WTC11 (cell line): Measurements from ENCODE around the gene CXCL14. TPM values are rescaled to one million over a fixed set of nuclear protein-coding genes. Genes with fewer than 3 reads are reported as not detected.

Experiments used
- ATAC-seq: fragments of 200-7000 bp; cut with Tn5 transposase; 2 replicates; pipeline ENCODE4 v1.10.0; 2021; ENCODE audit warnings: mild to moderate bottlenecking, moderate library complexity
- CTCF ChIA-PET: fragments of 300-600 bp; sonication (Branson Sonifier 250); formaldehyde crosslinking; loops from one replicate; lab custom pipeline; 2021; ENCODE audit warnings: antibody characterized with exemption; lab: Charles Lee
- POLR2A ChIA-PET: fragments of 350-600 bp; sonication (Branson Sonifier 250); formaldehyde crosslinking; loops from one replicate; lab custom pipeline; 2021; ENCODE audit warnings: antibody characterized with exemption; lab: Charles Lee
- DNase-seq: peaks from one replicate; pipeline ENCODE4 v3.0.0; 2021; ENCODE audit warnings: low spot score
- H3K27ac Mint-ChIP-seq: 2 replicates; pipeline ENCODE4 v1.8.0; 2021; ENCODE audit warnings: mixed read lengths
- H3K27me3 Mint-ChIP-seq: 2 replicates; pipeline ENCODE4 v1.8.0; 2021; ENCODE audit warnings: low read depth, mild to moderate bottlenecking, moderate library complexity, mixed read lengths
- H3K36me3 Mint-ChIP-seq: 2 replicates; pipeline ENCODE4 v1.8.0; 2021; ENCODE audit warnings: mixed read lengths
- H3K4me1 Mint-ChIP-seq: 2 replicates; pipeline ENCODE4 v1.8.0; 2022; ENCODE audit warnings: mixed read lengths
- H3K4me3 Mint-ChIP-seq: 2 replicates; pipeline ENCODE4 v1.8.0; 2021; ENCODE audit warnings: mild to moderate bottlenecking, moderate library complexity, mixed read lengths
- H3K9me3 Mint-ChIP-seq: 2 replicates; pipeline ENCODE4 v1.8.0; 2021; ENCODE audit warnings: mixed read lengths
- ATF1 ChIP-seq: sonication (generic); formaldehyde crosslinking; IDR thresholded peaks from 2 replicates; pipeline ENCODE4 v1.8.1; 2023; ENCODE audit warnings: mild to moderate bottlenecking, moderate library complexity, missing genetic modification reagents
- ATF6 ChIP-seq: sonication (generic); formaldehyde crosslinking; IDR thresholded peaks from 2 replicates; pipeline ENCODE4 v1.8.1; 2023; ENCODE audit warnings: mild to moderate bottlenecking, missing genetic modification reagents
- CREB1 ChIP-seq: sonication (generic); formaldehyde crosslinking; IDR thresholded peaks from 2 replicates; pipeline ENCODE4 v1.8.0; 2023; ENCODE audit warnings: mild to moderate bottlenecking, missing genetic modification reagents
- ETV6 ChIP-seq: sonication (generic); formaldehyde crosslinking; IDR thresholded peaks from 2 replicates; pipeline ENCODE4 v1.8.1; 2022; ENCODE audit warnings: mild to moderate bottlenecking, missing genetic modification reagents
- GTF2I ChIP-seq: fragments of 250-450 bp; sonication (Bioruptor Pico); conservative IDR thresholded peaks from 2 replicates; pipeline ENCODE4 v1.4.0; 2021; ENCODE audit warnings: mild to moderate bottlenecking
- HMGA2 ChIP-seq: fragments of 250-450 bp; sonication (Bioruptor Pico); IDR thresholded peaks from 2 replicates; pipeline ENCODE4 v1.4.0; 2021; ENCODE audit warnings: mild to moderate bottlenecking, moderate library complexity
- IRF1 ChIP-seq: sonication (generic); formaldehyde crosslinking; IDR thresholded peaks from 2 replicates; pipeline ENCODE4 v1.8.0; 2023; ENCODE audit warnings: missing genetic modification reagents
- KAT7 ChIP-seq: sonication (generic); formaldehyde crosslinking; IDR thresholded peaks from 2 replicates; pipeline ENCODE4 v1.8.1; 2023; ENCODE audit warnings: missing genetic modification reagents, mild to moderate bottlenecking, borderline replicate concordance
- OVOL2 ChIP-seq: fragments of 250-450 bp; sonication (Bioruptor Pico); IDR thresholded peaks from 2 replicates; pipeline ENCODE4 v1.9.0; 2021; ENCODE audit warnings: mild to moderate bottlenecking, borderline replicate concordance
- TCF7 ChIP-seq: sonication (generic); formaldehyde crosslinking; IDR thresholded peaks from 2 replicates; pipeline ENCODE4 v1.8.0; 2022; ENCODE audit warnings: mild to moderate bottlenecking, low read depth, missing genetic modification reagents, moderate library complexity
- TP53 ChIP-seq: sonication (generic); formaldehyde crosslinking; IDR thresholded peaks from 2 replicates; pipeline ENCODE4 v1.8.1; 2023; ENCODE audit warnings: mild to moderate bottlenecking, missing genetic modification reagents
- ZNF317 ChIP-seq: sonication (generic); formaldehyde crosslinking; IDR thresholded peaks from 2 replicates; pipeline ENCODE4 v1.8.1; 2023; ENCODE audit warnings: low read depth, mild to moderate bottlenecking, moderate library complexity, missing genetic modification reagents, borderline replicate concordance
- ZNF396 ChIP-seq: fragments of 250-450 bp; sonication (Bioruptor Pico); IDR thresholded peaks from 2 replicates; pipeline ENCODE4 v1.8.0; 2021; ENCODE audit warnings: mild to moderate bottlenecking, moderate library complexity, borderline replicate concordance
- ZNF416 ChIP-seq: fragments of 250-450 bp; sonication (Bioruptor Pico); IDR thresholded peaks from 2 replicates; pipeline ENCODE4 v1.9.0; 2021; ENCODE audit warnings: mild to moderate bottlenecking, inconsistent platforms
- ZNF423 ChIP-seq: fragments of 250-450 bp; sonication (Bioruptor Pico); IDR thresholded peaks from 2 replicates; pipeline ENCODE4 v2.1.2; 2022; ENCODE audit warnings: mild to moderate bottlenecking, moderate library complexity
- ZNF425 ChIP-seq: fragments of 250-450 bp; sonication (Bioruptor Pico); conservative IDR thresholded peaks from 2 replicates; pipeline ENCODE4 v1.9.0; 2021; ENCODE audit warnings: mild to moderate bottlenecking
- total RNA-seq: library from RNA; stranded (reverse); gene quantifications from 3 replicates; pipeline ENCODE4 v1.2.3, GENCODE V29; 2021
- TF ChIP-seq, protein P1 (sequence below): sonication (generic); formaldehyde crosslinking; IDR thresholded peaks from 2 replicates; pipeline ENCODE4 v1.8.0; 2023; ENCODE audit warnings: mild to moderate bottlenecking, missing genetic modification reagents
- TF ChIP-seq, protein P2 (sequence below): sonication (generic); formaldehyde crosslinking; IDR thresholded peaks from 2 replicates; pipeline ENCODE4 v1.8.1; 2023; ENCODE audit warnings: mild to moderate bottlenecking, missing genetic modification reagents, borderline replicate concordance
- TF ChIP-seq, protein P3 (sequence below): fragments of 200-600 bp; IDR thresholded peaks from 2 replicates; pipeline ENCODE4 v1.8.0; 2022; ENCODE audit warnings: antibody characterized with exemption

The CXCL14 gene
- total RNA-seq, 1 experiment from 2014 or later: 0.87 TPM

DNA sequence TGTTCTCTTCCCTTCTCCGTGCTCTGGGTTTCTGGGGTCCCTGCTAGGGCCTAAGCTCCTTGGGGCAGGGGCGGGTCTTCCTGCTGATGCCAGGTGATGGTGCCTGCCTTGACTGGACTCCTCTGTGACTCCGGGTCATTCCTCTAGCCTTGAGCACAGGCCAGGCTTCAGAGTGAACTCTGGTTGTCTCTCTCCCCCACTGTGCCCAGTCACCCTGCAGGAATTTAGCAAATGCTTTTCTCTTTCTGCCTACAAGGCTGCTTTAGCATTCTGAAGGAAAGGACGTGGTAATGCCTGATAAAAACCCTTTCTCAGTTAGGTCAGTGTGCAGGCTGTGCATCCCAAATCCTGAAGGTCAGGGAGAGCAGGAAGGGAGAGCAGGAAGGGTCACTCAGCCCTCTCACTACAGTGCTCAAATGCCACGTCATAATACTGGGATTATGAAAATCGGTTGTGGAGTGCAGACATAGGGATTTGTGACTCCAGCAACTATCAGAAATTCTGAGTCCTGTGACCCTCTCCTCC is 2.7 kb downstream of the CXCL14 start (continued):
- TF ChIP-seq ATF6: no peak

- Mint-ChIP-seq H3K9me3 (no peaks in the 10 kb centered on the region), H3K27me3 (peaks cover 49% of the 10 kb centered on the region), H3K4me3 (no peak overlapping the region), H3K27ac (no peak overlapping the region), H3K36me3 (no peaks in the 10 kb centered on the region), H3K4me1 (peaks cover 33% of the 10 kb centered on the region)
- ChIA-PET CTCF (interaction anchor here (0.6 to 1.4 kb wide), 3 partner anchors 8 to 76 kb away, joined by 4 read pairs; no protein-coding TSS in a partner anchor), POLR2A (no interaction called here)
- DNase-seq (no peak), ATAC-seq (no peak)
- TF ChIP-seq TP53 (CRISPR knock-in tag) (no peak), ZNF423 (CRISPR knock-in tag) (no peak), ZNF416 (CRISPR knock-in tag) (no peak), ETV6 (no peak), OVOL2 (CRISPR knock-in tag) (no peak), IRF1 (CRISPR knock-in tag) (no peak), ZNF396 (CRISPR knock-in tag) (no peak)
- TF ChIP-seq, protein P1, sequence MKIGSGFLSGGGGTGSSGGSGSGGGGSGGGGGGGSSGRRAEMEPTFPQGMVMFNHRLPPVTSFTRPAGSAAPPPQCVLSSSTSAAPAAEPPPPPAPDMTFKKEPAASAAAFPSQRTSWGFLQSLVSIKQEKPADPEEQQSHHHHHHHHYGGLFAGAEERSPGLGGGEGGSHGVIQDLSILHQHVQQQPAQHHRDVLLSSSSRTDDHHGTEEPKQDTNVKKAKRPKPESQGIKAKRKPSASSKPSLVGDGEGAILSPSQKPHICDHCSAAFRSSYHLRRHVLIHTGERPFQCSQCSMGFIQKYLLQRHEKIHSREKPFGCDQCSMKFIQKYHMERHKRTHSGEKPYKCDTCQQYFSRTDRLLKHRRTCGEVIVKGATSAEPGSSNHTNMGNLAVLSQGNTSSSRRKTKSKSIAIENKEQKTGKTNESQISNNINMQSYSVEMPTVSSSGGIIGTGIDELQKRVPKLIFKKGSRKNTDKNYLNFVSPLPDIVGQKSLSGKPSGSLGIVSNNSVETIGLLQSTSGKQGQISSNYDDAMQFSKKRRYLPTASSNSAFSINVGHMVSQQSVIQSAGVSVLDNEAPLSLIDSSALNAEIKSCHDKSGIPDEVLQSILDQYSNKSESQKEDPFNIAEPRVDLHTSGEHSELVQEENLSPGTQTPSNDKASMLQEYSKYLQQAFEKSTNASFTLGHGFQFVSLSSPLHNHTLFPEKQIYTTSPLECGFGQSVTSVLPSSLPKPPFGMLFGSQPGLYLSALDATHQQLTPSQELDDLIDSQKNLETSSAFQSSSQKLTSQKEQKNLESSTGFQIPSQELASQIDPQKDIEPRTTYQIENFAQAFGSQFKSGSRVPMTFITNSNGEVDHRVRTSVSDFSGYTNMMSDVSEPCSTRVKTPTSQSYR (CRISPR knock-in tag): no peak
- TF ChIP-seq, protein P2, sequence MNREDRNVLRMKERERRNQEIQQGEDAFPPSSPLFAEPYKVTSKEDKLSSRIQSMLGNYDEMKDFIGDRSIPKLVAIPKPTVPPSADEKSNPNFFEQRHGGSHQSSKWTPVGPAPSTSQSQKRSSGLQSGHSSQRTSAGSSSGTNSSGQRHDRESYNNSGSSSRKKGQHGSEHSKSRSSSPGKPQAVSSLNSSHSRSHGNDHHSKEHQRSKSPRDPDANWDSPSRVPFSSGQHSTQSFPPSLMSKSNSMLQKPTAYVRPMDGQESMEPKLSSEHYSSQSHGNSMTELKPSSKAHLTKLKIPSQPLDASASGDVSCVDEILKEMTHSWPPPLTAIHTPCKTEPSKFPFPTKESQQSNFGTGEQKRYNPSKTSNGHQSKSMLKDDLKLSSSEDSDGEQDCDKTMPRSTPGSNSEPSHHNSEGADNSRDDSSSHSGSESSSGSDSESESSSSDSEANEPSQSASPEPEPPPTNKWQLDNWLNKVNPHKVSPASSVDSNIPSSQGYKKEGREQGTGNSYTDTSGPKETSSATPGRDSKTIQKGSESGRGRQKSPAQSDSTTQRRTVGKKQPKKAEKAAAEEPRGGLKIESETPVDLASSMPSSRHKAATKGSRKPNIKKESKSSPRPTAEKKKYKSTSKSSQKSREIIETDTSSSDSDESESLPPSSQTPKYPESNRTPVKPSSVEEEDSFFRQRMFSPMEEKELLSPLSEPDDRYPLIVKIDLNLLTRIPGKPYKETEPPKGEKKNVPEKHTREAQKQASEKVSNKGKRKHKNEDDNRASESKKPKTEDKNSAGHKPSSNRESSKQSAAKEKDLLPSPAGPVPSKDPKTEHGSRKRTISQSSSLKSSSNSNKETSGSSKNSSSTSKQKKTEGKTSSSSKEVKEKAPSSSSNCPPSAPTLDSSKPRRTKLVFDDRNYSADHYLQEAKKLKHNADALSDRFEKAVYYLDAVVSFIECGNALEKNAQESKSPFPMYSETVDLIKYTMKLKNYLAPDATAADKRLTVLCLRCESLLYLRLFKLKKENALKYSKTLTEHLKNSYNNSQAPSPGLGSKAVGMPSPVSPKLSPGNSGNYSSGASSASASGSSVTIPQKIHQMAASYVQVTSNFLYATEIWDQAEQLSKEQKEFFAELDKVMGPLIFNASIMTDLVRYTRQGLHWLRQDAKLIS (CRISPR knock-in tag): no peak
Observed at GRCh38 chr5:135574493-135574892, 4.3 kb downstream of the CXCL14 start.

DNA sequence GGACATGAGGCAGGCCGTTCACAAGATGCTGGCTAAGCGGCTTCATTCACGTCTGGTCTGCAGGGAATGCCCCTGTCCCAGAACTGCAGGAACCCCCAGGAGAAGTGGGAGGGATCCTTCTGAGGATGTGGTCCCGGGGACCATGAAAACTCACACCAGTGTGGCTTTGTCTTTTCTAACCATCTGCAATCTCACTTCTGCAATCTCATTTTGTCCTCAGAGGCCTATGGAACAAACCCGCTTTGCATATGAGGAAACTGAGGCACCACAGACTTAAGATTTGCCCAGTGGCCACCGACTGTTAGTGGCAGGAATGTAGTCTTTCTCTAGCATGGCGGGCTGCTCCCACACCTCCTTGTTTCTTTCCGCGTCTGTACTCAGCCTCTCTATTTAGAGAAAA is 6.9 kb downstream of the CXCL14 start:
- DNase-seq (no peak), ATAC-seq (no peak)
- Mint-ChIP-seq H3K4me3 (no peak overlapping the region), H3K27ac (no peak overlapping the region), H3K36me3 (no peaks in the 10 kb centered on the region), H3K4me1 (peaks cover 23% of the 10 kb centered on the region), H3K9me3 (no peaks in the 10 kb centered on the region), H3K27me3 (peaks cover 23% of the 10 kb centered on the region)
- CTCF ChIA-PET: interaction anchor here (1.0 to 1.8 kb wide), 3 partner anchors 11 to 110 kb away, joined by 3 to 5 read pairs (median 3); no protein-coding TSS in a partner anchor
- POLR2A ChIA-PET: no interaction called here
- TF ChIP-seq CREB1 (CRISPR knock-in tag) (no peak), TCF7 (CRISPR knock-in tag) (no peak), HMGA2 (CRISPR knock-in tag) (no peak), ATF1 (no peak), KAT7 (CRISPR knock-in tag) (no peak), GTF2I (CRISPR knock-in tag) (no peak), ZNF317 (CRISPR knock-in tag) (no peak), ZNF425 (CRISPR knock-in tag) (no peak)
- TF ChIP-seq, protein P3, sequence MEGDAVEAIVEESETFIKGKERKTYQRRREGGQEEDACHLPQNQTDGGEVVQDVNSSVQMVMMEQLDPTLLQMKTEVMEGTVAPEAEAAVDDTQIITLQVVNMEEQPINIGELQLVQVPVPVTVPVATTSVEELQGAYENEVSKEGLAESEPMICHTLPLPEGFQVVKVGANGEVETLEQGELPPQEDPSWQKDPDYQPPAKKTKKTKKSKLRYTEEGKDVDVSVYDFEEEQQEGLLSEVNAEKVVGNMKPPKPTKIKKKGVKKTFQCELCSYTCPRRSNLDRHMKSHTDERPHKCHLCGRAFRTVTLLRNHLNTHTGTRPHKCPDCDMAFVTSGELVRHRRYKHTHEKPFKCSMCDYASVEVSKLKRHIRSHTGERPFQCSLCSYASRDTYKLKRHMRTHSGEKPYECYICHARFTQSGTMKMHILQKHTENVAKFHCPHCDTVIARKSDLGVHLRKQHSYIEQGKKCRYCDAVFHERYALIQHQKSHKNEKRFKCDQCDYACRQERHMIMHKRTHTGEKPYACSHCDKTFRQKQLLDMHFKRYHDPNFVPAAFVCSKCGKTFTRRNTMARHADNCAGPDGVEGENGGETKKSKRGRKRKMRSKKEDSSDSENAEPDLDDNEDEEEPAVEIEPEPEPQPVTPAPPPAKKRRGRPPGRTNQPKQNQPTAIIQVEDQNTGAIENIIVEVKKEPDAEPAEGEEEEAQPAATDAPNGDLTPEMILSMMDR: no peak
